Right atrium auricular region (tissue), 2 donors: ENCODE data around the gene PITX2. TPM values are rescaled to one million over a fixed set of nuclear protein-coding genes. Genes with fewer than 3 reads are reported as not detected.

Experiments used
- DNase-seq: peaks from one replicate; pipeline ENCODE4 v3.0.0-alpha.2; 2019; ENCODE audit warnings: low spot score
- H3K27ac ChIP-seq, 2 donors: fragments of 200-600 bp; sonication (generic); 1 replicate in 1 of 2; 2 replicates in 1 of 2; pipeline ENCODE4 v1.5.1; 2016 to 2019
- H3K27me3 ChIP-seq, 2 donors: fragments of 200-600 bp; sonication (generic); one replicate each; pipeline versions ENCODE4 v1.5.1 to v1.6.0; 2017 to 2019
- H3K36me3 ChIP-seq: fragments of 200-600 bp; sonication (generic); one replicate; pipeline ENCODE4 v1.5.1; 2016
- H3K4me1 ChIP-seq, 2 donors: fragments of 200-600 bp; sonication (generic); one replicate each; pipeline versions ENCODE4 v1.5.1 to v1.6.0; 2017 to 2019
- H3K4me3 ChIP-seq, 2 donors: fragments of 200-600 bp; sonication (generic); 1 replicate in 1 of 2; 2 replicates in 1 of 2; pipeline ENCODE4 v1.5.1; 2017 to 2019; ENCODE audit warnings: mild to moderate bottlenecking in 1 of 2, moderate library complexity in 1 of 2
- H3K9me3 ChIP-seq, 2 donors: fragments of 200-600 bp; sonication (generic); one replicate each; pipeline ENCODE4 v1.5.1; 2019
- CTCF ChIP-seq, 2 donors: fragments of 200-600 bp; sonication (generic); IDR thresholded peaks; one replicate each; pipeline ENCODE4 v1.5.1; 2019; ENCODE audit warnings: antibody characterized with exemption in 2 of 2
- total RNA-seq, 2 donors: library from RNA; depleted of rRNA; stranded (reverse); fragments of >200 nt; gene quantifications; one replicate each; pipeline ENCODE4 v1.1.0, GENCODE V29; 2016

The PITX2 gene
- total RNA-seq, 2 donors from 2014 or later, result 0.24 to 25.4 TPM

- DNase-seq, result no peak
- TF ChIP-seq CTCF (IDR thresholded peaks at IDR 0.05), result no peak
- Histone ChIP-seq H3K36me3 (no peaks in the 10 kb centered on the region), H3K4me1 (peaks cover 0 to 26% of the 10 kb centered on the region in 2 donors), H3K4me3 (peak overlapping the region; percentile 35 to 43), H3K27me3 (peaks cover 0 to 15% of the 10 kb centered on the region in 2 donors), H3K9me3 (no peaks in the 10 kb centered on the region), H3K27ac (peak overlapping the region; percentile 84 to 92)
Measured at GRCh38 chr4:110616238-110617074, 6.4 kb downstream of the PITX2 start.

- DNase-seq, result no peak
- H3K4me1 ChIP-seq, result peaks cover 0 to 27% of the 10 kb centered on the region in 2 donors
- TF ChIP-seq CTCF (IDR thresholded peaks at IDR 0.05), result no peak
- no peaks in the 10 kb centered on the region for H3K9me3 ChIP-seq
- H3K36me3 ChIP-seq, result no peaks in the 10 kb centered on the region
- peaks cover 0 to 12% of the 10 kb centered on the region in 2 donors for H3K27me3 ChIP-seq
- H3K4me3 ChIP-seq, result peak overlapping the region; percentile 35 to 43
- H3K27ac ChIP-seq, result peak overlapping the region; percentile 84 to 92
Measured at GRCh38 chr4:110615353-110616237, 7.3 kb downstream of the PITX2 start.

- DNase-seq, result no peak
- peaks cover 0 to 14% of the 10 kb centered on the region in 2 donors for H3K27me3 ChIP-seq
- peak overlapping the region; percentile 84 to 92 for H3K27ac ChIP-seq
- H3K9me3 ChIP-seq, result no peaks in the 10 kb centered on the region
- no peak for TF ChIP-seq CTCF (IDR thresholded peaks at IDR 0.05)
- H3K4me1 ChIP-seq, result peaks cover 0 to 29% of the 10 kb centered on the region in 2 donors
- H3K36me3 ChIP-seq, result no peaks in the 10 kb centered on the region
- peak overlapping the region; percentile 35 to 43 for H3K4me3 ChIP-seq
Measured at GRCh38 chr4:110614976-110615352, 7.9 kb downstream of the PITX2 start.

GRCh38 chr4:110614173-110614963, 8.5 kb downstream of the PITX2 start:
- TF ChIP-seq CTCF (IDR thresholded peaks at IDR 0.05), result no peak
- no peak for DNase-seq
- H3K27ac ChIP-seq, result peak overlapping the region; percentile 84 to 92
- H3K4me3 ChIP-seq, result peak overlapping the region; percentile 35 to 43
- H3K36me3 ChIP-seq, result no peaks in the 10 kb centered on the region
- H3K9me3 ChIP-seq, result no peaks in the 10 kb centered on the region
- H3K4me1 ChIP-seq, result peaks cover 0 to 29% of the 10 kb centered on the region in 2 donors
- H3K27me3 ChIP-seq, result peaks cover 0 to 14% of the 10 kb centered on the region in 2 donors

GRCh38 chr4:110613745-110614144, 9.1 kb downstream of the PITX2 start:
- Histone ChIP-seq H3K4me1 (peaks cover 0 to 29% of the 10 kb centered on the region in 2 donors), H3K9me3 (no peaks in the 10 kb centered on the region), H3K27ac (peak overlapping the region; percentile 84 to 92), H3K36me3 (no peaks in the 10 kb centered on the region), H3K27me3 (peaks cover 0 to 14% of the 10 kb centered on the region in 2 donors), H3K4me3 (peak overlapping the region; percentile 35 to 43)
- no peak for DNase-seq
- no peak for TF ChIP-seq CTCF (IDR thresholded peaks at IDR 0.05)
